ENCODE measurements around the gene MS4A15. TPM values are rescaled to one million over a fixed set of nuclear protein-coding genes. Genes with fewer than 3 reads are reported as not detected.
A peak's percentile ranks its signal among the peaks of the same experiment; 100 is the strongest.

MS4A15 gene
- total and polyA plus RNA-seq, 4 experiments from 2014 or later, result not detected

DNA sequence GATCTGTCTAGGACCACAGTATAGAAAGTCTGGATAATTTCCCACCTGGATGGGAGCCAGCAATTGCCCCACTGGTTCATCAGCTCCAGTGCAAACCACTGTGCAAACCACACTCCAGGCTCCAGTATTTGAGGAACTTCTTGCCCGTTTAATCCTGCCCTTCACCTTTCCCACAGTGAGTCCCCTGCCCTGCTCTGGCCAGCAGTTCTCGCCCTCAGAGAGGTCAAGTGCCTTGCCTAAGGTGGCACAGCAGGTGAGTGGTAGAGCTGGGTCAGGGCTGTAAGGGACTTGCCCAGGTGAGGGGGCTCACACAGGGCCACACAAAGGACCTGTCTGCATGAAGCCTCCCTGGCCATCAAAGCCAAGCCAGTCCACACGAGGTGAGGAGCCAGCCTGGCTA, 52.6 kb downstream of the MS4A15 start:
- Histone ChIP-seq H3K27ac (ENCODE audit: low read depth, low read length) (no peak overlapping the region), H3K4me3 (ENCODE audit: low read length in 2 of 2) (no peak overlapping the region), H3K27me3 (ENCODE audit: insufficient read depth, low read length) (no peaks in the 10 kb centered on the region), H3K36me3 (ENCODE audit: insufficient read depth, low read length) (no peaks in the 10 kb centered on the region), H3K4me1 (ENCODE audit: insufficient read depth, low read length) (no peaks in the 10 kb centered on the region), H3K9me3 (ENCODE audit: control insufficient read depth in 1 of 2, low read length in 2 of 2) (no peaks in the 10 kb centered on the region)
- Mint-ChIP-seq H3K4me3 (no peak overlapping the region), H3K27ac (peak overlapping the region in 1 of 7 donors; percentile 34), H3K36me3 (no peaks in the 10 kb centered on the region), H3K27me3 (peaks cover 10 to 14% of the 10 kb centered on the region in 2 donors), H3K4me1 (no peaks in the 10 kb centered on the region), H3K9me3 (peaks cover 0 to 11% (median 2%) of the 10 kb centered on the region in 8 donors)
- ChIA-PET POLR2A (ENCODE audit: partially characterized antibody) (no interaction called here), CTCF (ENCODE audit: partially characterized antibody) (no interaction called here)
- intact Hi-C loops (cut with micrococcal nuclease), result no loop called here
- DNase-seq, result no peak

DNA sequence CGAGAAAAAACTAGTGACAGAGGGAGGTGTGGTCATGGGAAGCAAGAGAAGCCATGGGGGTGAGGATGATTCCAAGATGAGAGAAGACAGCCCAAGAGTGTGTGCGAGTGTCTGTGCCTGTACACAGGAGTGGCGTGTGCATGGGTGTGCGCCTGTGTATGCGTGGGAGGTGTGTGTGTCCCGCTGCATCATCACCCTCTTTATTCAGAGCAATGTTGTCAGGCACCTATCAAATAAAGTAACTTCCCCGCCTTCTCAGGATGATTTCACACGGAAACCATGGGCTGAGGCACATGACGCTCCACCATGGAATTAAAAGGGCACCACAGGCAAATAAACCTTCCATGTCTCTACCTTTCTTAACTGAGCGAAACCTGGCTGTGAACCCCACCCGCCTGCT, 53.0 kb downstream of the MS4A15 start:
- no peak overlapping the region for H3K4me3 ChIP-seq (ENCODE audit: low read length in 2 of 2)
- H3K9me3 ChIP-seq (ENCODE audit: control insufficient read depth in 1 of 2, low read length in 2 of 2), result no peaks in the 10 kb centered on the region
- H3K4me1 ChIP-seq (ENCODE audit: insufficient read depth, low read length), result no peaks in the 10 kb centered on the region
- Mint-ChIP-seq H3K27ac (peak overlapping the region in 1 of 7 donors; percentile 34), H3K36me3 (no peaks in the 10 kb centered on the region), H3K4me3 (no peak overlapping the region), H3K9me3 (peaks cover 0 to 12% (median 2%) of the 10 kb centered on the region in 8 donors), H3K4me1 (no peaks in the 10 kb centered on the region), H3K27me3 (peaks cover 10 to 14% of the 10 kb centered on the region in 2 donors)
- ChIA-PET CTCF (ENCODE audit: partially characterized antibody) (no interaction called here), POLR2A (ENCODE audit: partially characterized antibody) (no interaction called here)
- no peaks in the 10 kb centered on the region for H3K27me3 ChIP-seq (ENCODE audit: insufficient read depth, low read length)
- intact Hi-C loops (cut with micrococcal nuclease), result no loop called here
- DNase-seq, result no peak
- H3K27ac ChIP-seq (ENCODE audit: low read depth, low read length), result no peak overlapping the region
- H3K36me3 ChIP-seq (ENCODE audit: insufficient read depth, low read length), result no peaks in the 10 kb centered on the region

DNA sequence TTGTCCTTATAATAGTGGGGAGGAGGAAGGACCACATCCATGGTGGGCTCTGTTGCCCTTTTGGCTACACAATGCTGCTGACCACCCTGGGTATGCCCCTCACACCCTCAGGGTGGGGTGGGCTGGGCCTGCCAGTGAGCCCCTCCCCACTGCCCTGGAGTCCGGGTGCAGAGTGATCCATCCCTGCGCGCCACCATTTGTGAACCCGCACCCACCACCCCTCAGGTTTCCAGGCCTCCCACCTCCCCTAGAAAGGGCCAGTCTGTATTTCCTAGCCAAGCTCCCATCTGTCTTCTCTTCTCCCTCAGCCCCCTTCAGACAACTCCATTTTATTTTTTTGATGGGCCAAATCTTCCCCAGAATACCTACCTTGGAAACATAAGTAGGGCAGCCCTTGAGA, 53.5 kb downstream of the MS4A15 start:
- Histone ChIP-seq H3K4me3 (ENCODE audit: low read length in 2 of 2) (no peak overlapping the region), H3K27ac (ENCODE audit: low read depth, low read length) (no peak overlapping the region), H3K9me3 (ENCODE audit: control insufficient read depth in 1 of 2, low read length in 2 of 2) (no peaks in the 10 kb centered on the region), H3K4me1 (ENCODE audit: insufficient read depth, low read length) (no peaks in the 10 kb centered on the region), H3K27me3 (ENCODE audit: insufficient read depth, low read length) (no peaks in the 10 kb centered on the region), H3K36me3 (ENCODE audit: insufficient read depth, low read length) (no peaks in the 10 kb centered on the region)
- Mint-ChIP-seq H3K27ac (no peak overlapping the region), H3K27me3 (peaks cover 10 to 14% of the 10 kb centered on the region in 2 donors), H3K36me3 (no peaks in the 10 kb centered on the region), H3K4me1 (no peaks in the 10 kb centered on the region), H3K9me3 (peaks cover 0 to 12% (median 2%) of the 10 kb centered on the region in 8 donors), H3K4me3 (no peak overlapping the region)
- intact Hi-C loops (cut with micrococcal nuclease), result no loop called here
- ChIA-PET POLR2A (ENCODE audit: partially characterized antibody) (no interaction called here), CTCF (ENCODE audit: partially characterized antibody) (no interaction called here)
- DNase-seq, result no peak

DNA sequence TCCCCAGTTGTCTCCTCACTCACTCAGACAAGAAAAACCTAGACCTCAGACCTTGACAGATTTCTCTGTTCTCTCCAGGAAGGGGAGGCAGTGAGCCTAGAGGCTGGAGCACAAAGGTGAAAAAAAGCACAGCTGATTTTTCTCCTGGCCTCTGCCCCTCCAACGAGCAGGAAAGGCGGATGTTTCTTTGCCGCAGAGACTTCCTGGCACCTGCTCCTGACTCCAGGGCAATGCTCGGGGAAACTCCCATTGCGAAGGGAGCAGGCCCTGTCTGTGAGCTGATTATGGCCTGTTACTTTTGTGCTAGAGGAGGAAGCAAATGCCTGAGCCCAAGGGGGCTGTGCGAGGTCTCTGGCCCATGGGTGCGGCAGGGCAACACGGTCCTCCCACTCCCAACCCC, 53.9 kb downstream of the MS4A15 start:
- peaks cover 9 to 14% of the 10 kb centered on the region in 2 donors for H3K27me3 Mint-ChIP-seq
- CTCF ChIA-PET (ENCODE audit: partially characterized antibody), result no interaction called here

DNA sequence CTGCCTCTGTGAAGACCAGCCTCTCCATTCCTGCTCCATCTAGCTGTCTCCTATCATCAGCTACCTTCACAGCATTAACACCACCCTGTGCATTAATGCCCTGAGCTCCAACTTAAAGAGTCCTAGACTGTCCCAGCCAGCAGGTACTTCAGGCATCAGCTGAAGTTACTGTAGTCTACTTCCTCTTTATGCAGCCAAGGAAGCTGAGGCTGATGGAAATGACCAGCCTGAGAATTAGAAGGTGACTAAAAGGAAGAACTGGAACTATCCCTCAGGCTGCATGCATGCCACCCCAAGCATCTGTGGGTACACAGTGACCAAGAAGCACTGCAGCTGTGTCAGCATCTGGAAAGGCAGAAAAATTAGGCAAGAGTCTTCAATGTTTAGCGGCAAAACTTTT, 56.7 kb downstream of the MS4A15 start:
- Mint-ChIP-seq H3K36me3 (no peaks in the 10 kb centered on the region), H3K9me3 (peaks cover 0 to 26% (median 16%) of the 10 kb centered on the region in 8 donors), H3K27ac (no peak overlapping the region), H3K27me3 (peaks cover 6 to 10% of the 10 kb centered on the region in 2 donors), H3K4me3 (no peak overlapping the region), H3K4me1 (no peaks in the 10 kb centered on the region)
- H3K36me3 ChIP-seq (ENCODE audit: insufficient read depth, low read length), result no peaks in the 10 kb centered on the region
- H3K4me1 ChIP-seq (ENCODE audit: insufficient read depth, low read length), result no peaks in the 10 kb centered on the region
- ChIA-PET POLR2A (ENCODE audit: partially characterized antibody) (no interaction called here), CTCF (ENCODE audit: partially characterized antibody) (no interaction called here)
- no peak overlapping the region for H3K4me3 ChIP-seq (ENCODE audit: low read length in 2 of 2)
- H3K9me3 ChIP-seq (ENCODE audit: control insufficient read depth in 1 of 2, low read length in 2 of 2), result peaks cover 0 to 3% of the 10 kb centered on the region in 2 donors
- no peak overlapping the region for H3K27ac ChIP-seq (ENCODE audit: low read depth, low read length)
- no peaks in the 10 kb centered on the region for H3K27me3 ChIP-seq (ENCODE audit: insufficient read depth, low read length)
- DNase-seq, result no peak
- intact Hi-C loops (cut with micrococcal nuclease), result no loop called here

More for the DNA sequence above, 53.9 kb downstream of the MS4A15 start:
- DNase-seq, result no peak
- H3K4me1 ChIP-seq (ENCODE audit: insufficient read depth, low read length), result no peaks in the 10 kb centered on the region
- peaks cover 0 to 12% (median 2%) of the 10 kb centered on the region in 8 donors for H3K9me3 Mint-ChIP-seq
- no peaks in the 10 kb centered on the region for H3K27me3 ChIP-seq (ENCODE audit: insufficient read depth, low read length)
- POLR2A ChIA-PET (ENCODE audit: partially characterized antibody), result no interaction called here
- no peaks in the 10 kb centered on the region for H3K36me3 ChIP-seq (ENCODE audit: insufficient read depth, low read length)
- H3K4me3 Mint-ChIP-seq, result no peak overlapping the region
- intact Hi-C loops (cut with micrococcal nuclease), result no loop called here
- H3K4me3 ChIP-seq (ENCODE audit: low read length in 2 of 2), result no peak overlapping the region
- H3K27ac Mint-ChIP-seq, result no peak overlapping the region
- H3K36me3 Mint-ChIP-seq, result no peaks in the 10 kb centered on the region
- no peak overlapping the region for H3K27ac ChIP-seq (ENCODE audit: low read depth, low read length)
- no peaks in the 10 kb centered on the region for H3K4me1 Mint-ChIP-seq
- H3K9me3 ChIP-seq (ENCODE audit: control insufficient read depth in 1 of 2, low read length in 2 of 2), result no peaks in the 10 kb centered on the region

DNA sequence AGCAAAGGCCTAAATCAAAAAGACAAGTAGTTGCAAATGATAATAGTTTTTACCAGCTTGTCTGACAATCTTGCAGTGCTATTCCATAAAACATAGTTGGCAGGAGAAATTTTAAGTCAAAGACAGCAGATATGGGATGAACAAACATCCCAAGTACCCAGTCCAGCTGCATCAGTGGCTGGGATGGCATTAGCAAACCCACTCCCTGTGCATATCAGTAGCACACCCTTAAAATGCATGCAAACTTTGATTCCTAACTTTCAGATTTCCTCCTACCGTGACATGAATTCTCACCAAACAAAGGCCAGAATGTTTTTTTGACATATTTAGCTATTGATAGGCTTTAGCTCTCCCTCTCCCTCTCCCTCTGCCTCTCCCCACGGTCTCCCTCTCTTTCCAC, 57.4 kb downstream of the MS4A15 start:
- POLR2A ChIA-PET (ENCODE audit: partially characterized antibody), result no interaction called here
- no peak overlapping the region for H3K27ac ChIP-seq (ENCODE audit: low read depth, low read length)
- no peaks in the 10 kb centered on the region for H3K36me3 ChIP-seq (ENCODE audit: insufficient read depth, low read length)
- no peaks in the 10 kb centered on the region for H3K4me1 ChIP-seq (ENCODE audit: insufficient read depth, low read length)
- no peaks in the 10 kb centered on the region for H3K27me3 ChIP-seq (ENCODE audit: insufficient read depth, low read length)
- no peak for DNase-seq
- no peak overlapping the region for H3K4me3 Mint-ChIP-seq
- intact Hi-C loops (cut with micrococcal nuclease), result no loop called here
- peaks cover 0 to 26% (median 16%) of the 10 kb centered on the region in 8 donors for H3K9me3 Mint-ChIP-seq
- CTCF ChIA-PET (ENCODE audit: partially characterized antibody), result no interaction called here
- no peak overlapping the region for H3K4me3 ChIP-seq (ENCODE audit: low read length in 2 of 2)
- peaks cover 0 to 3% of the 10 kb centered on the region in 2 donors for H3K9me3 ChIP-seq (ENCODE audit: control insufficient read depth in 1 of 2, low read length in 2 of 2)
- no peaks in the 10 kb centered on the region for H3K36me3 Mint-ChIP-seq
- H3K27me3 Mint-ChIP-seq, result peaks cover 6 to 10% of the 10 kb centered on the region in 2 donors
- no peaks in the 10 kb centered on the region for H3K4me1 Mint-ChIP-seq
- H3K27ac Mint-ChIP-seq, result no peak overlapping the region

DNA sequence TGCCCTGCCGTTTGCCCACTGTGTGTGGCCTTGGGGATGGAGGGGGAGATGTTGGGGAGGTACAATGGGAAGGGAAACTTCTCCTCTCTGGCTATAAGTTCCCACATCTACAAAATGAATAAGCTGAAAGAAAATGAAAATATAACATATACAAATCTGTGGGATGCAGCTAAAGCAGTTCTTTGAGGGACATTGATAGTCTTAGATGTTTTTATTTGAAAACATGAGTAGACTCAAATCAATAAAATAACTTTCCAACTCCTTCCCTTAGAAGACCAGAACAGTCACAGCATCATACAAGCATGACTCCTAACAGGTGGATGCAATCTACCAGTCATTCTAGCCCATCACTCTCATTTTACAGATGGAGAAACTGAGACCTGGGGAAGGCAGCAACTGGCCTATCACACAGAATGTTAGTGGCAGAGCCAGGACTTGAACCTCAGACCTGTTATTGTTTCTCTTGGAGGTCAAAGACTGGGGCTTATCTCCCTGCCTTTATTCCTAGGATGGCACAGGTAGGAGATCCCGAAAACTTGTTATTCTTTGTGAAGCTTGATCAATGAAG, 60.0 kb downstream of the MS4A15 start:
- DNase-seq, result no peak
- H3K4me3 ChIP-seq (ENCODE audit: low read length in 2 of 2), result no peak overlapping the region
- POLR2A ChIA-PET (ENCODE audit: partially characterized antibody), result no interaction called here
- intact Hi-C loops (cut with micrococcal nuclease), result no loop called here
- no peaks in the 10 kb centered on the region for H3K4me1 Mint-ChIP-seq
- peaks cover 0 to 26% (median 16%) of the 10 kb centered on the region in 8 donors for H3K9me3 Mint-ChIP-seq
- H3K27me3 Mint-ChIP-seq, result peaks cover 3 to 7% of the 10 kb centered on the region in 2 donors
- CTCF ChIA-PET (ENCODE audit: partially characterized antibody), result no interaction called here
- no peak overlapping the region for H3K27ac Mint-ChIP-seq
- no peaks in the 10 kb centered on the region for H3K4me1 ChIP-seq (ENCODE audit: insufficient read depth, low read length)
- no peak overlapping the region for H3K27ac ChIP-seq (ENCODE audit: low read depth, low read length)
- H3K36me3 ChIP-seq (ENCODE audit: insufficient read depth, low read length), result no peaks in the 10 kb centered on the region
- no peak overlapping the region for H3K4me3 Mint-ChIP-seq
- no peaks in the 10 kb centered on the region for H3K36me3 Mint-ChIP-seq
- no peaks in the 10 kb centered on the region for H3K27me3 ChIP-seq (ENCODE audit: insufficient read depth, low read length)
- peaks cover 0 to 3% of the 10 kb centered on the region in 2 donors for H3K9me3 ChIP-seq (ENCODE audit: control insufficient read depth in 1 of 2, low read length in 2 of 2)

DNA sequence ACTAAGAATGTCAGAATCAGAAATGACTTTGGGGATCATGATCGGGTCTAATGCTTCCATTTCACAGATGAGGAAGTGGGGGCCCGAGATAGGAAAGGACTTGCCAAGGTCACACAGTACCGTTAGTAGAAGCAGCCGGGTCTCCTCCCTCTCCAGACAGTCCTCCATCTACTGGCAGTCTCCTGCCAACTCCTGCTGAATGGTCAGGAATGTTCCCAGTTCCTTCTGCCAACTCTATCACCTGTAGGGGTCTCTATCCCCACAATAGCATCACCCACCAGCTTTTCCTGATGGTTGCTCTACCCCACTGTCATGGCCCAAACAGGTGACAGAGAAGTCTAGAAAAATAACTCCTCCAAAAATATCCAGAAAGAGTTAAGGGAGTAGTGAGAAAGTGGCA, 61.4 kb downstream of the MS4A15 start:
- H3K4me3 ChIP-seq (ENCODE audit: low read length in 2 of 2), result no peak overlapping the region
- no peaks in the 10 kb centered on the region for H3K4me1 Mint-ChIP-seq
- H3K36me3 Mint-ChIP-seq, result no peaks in the 10 kb centered on the region
- H3K36me3 ChIP-seq (ENCODE audit: insufficient read depth, low read length), result no peaks in the 10 kb centered on the region
- intact Hi-C loops (cut with micrococcal nuclease), result no loop called here
- peaks cover 0 to 20% (median 16%) of the 10 kb centered on the region in 8 donors for H3K9me3 Mint-ChIP-seq
- no peak for DNase-seq
- H3K27ac ChIP-seq (ENCODE audit: low read depth, low read length), result no peak overlapping the region
- H3K27ac Mint-ChIP-seq, result no peak overlapping the region
- peaks cover 1 to 2% of the 10 kb centered on the region in 2 donors for H3K27me3 Mint-ChIP-seq
- CTCF ChIA-PET (ENCODE audit: partially characterized antibody), result no interaction called here
- POLR2A ChIA-PET (ENCODE audit: partially characterized antibody), result no interaction called here
- no peaks in the 10 kb centered on the region for H3K4me1 ChIP-seq (ENCODE audit: insufficient read depth, low read length)
- H3K27me3 ChIP-seq (ENCODE audit: insufficient read depth, low read length), result no peaks in the 10 kb centered on the region
- H3K4me3 Mint-ChIP-seq, result no peak overlapping the region
- H3K9me3 ChIP-seq (ENCODE audit: control insufficient read depth in 1 of 2, low read length in 2 of 2), result peaks cover 0 to 3% of the 10 kb centered on the region in 2 donors
